ENCODE data around the gene SFRP5. TPM values are rescaled to one million over a fixed set of nuclear protein-coding genes. Genes with fewer than 3 reads are reported as not detected.

The SFRP5 gene
- total and polyA plus RNA-seq, 2 of the 4 experiments (the other 2 are of a cell fraction): not detected

DNA sequence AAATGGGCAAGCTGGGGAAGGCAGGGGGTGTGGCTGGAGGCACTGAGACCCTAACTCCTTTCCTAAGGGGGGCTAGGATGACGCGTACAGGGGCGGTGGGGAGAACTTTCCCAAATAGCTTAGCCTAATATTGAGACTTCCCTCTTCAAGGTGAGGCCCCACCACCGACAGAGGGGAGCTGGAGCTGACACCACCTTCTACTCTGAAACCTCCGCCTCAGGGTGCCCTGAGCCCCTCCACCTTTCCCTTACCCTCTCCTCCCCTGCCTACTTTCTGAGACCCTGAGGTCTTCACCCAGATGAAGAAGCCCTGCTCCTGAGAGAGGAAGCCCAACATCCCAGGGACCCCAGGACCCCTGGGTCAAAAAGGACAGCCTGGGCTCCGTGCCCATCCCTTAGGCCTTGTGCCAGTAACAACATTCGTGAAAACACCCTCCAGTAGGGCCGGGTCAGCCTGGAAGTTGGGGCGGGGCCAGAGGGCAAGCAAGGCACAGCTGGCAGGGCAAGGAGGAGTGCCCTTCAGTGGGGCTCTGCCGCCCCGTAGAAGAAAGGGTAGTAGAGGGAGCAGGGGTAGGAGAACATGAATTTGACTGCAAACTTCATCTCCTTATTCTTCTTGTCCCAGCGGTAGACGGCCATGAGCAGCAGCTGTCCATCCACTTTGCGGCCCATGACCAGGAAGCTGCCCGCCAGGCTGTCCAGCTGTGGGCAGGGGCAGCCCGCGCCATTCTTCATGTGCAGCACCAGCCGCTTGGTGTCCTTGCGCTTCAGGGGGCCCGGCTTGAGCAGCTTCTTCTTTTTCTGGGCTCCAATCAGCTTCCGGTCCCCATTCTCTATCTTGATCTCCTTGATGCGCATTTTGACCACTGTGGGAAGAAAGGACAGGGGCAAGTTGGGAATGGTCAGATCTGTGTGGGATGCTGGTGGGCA is 4.5 kb downstream of the SFRP5 start:
- dilution Hi-C loops (cut with HindIII; ENCODE audit: low sequenced_read_pairs, unreplicated experiment): no loop called here
- POLR2A ChIA-PET (ENCODE audit: unreplicated experiment): no interaction called here
- TF ChIP-seq RAD21 (IDR thresholded peaks at IDR 0.05; ENCODE audit: low read length): no peak
- no peak for TF ChIP-seq BHLHE40 (IDR thresholded peaks at IDR 0.05; ENCODE audit: low read depth, low read length)
- TF ChIP-seq SMC3 (IDR thresholded peaks at IDR 0.05; ENCODE audit: low read depth, low read length): no peak
- no peak for TF ChIP-seq NFE2L2 (IDR thresholded peaks at IDR 0.05; ENCODE audit: low read depth, low read length)
- TF ChIP-seq FOS (IDR thresholded peaks at IDR 0.05; ENCODE audit: low read depth, low read length): no peak
- TF ChIP-seq RFX5 (IDR thresholded peaks at IDR 0.05; ENCODE audit: low read depth, low read length): no peak
- TF ChIP-seq, protein P1, sequence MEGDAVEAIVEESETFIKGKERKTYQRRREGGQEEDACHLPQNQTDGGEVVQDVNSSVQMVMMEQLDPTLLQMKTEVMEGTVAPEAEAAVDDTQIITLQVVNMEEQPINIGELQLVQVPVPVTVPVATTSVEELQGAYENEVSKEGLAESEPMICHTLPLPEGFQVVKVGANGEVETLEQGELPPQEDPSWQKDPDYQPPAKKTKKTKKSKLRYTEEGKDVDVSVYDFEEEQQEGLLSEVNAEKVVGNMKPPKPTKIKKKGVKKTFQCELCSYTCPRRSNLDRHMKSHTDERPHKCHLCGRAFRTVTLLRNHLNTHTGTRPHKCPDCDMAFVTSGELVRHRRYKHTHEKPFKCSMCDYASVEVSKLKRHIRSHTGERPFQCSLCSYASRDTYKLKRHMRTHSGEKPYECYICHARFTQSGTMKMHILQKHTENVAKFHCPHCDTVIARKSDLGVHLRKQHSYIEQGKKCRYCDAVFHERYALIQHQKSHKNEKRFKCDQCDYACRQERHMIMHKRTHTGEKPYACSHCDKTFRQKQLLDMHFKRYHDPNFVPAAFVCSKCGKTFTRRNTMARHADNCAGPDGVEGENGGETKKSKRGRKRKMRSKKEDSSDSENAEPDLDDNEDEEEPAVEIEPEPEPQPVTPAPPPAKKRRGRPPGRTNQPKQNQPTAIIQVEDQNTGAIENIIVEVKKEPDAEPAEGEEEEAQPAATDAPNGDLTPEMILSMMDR (conservative IDR thresholded peaks at IDR 0.05; ENCODE audit: low read depth, low read length): no peak
- no peak for TF ChIP-seq RCOR1 (IDR thresholded peaks at IDR 0.05; ENCODE audit: insufficient replicate concordance, low read length)
- TF ChIP-seq MAZ (IDR thresholded peaks at IDR 0.05; ENCODE audit: borderline replicate concordance, low read depth, low read length): no peak
- TF ChIP-seq MAFK (IDR thresholded peaks at IDR 0.05; ENCODE audit: low read depth, low read length): no peak
- TF ChIP-seq, protein P2, sequence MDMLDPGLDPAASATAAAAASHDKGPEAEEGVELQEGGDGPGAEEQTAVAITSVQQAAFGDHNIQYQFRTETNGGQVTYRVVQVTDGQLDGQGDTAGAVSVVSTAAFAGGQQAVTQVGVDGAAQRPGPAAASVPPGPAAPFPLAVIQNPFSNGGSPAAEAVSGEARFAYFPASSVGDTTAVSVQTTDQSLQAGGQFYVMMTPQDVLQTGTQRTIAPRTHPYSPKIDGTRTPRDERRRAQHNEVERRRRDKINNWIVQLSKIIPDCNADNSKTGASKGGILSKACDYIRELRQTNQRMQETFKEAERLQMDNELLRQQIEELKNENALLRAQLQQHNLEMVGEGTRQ (IDR thresholded peaks at IDR 0.05; ENCODE audit: low read depth, low read length): no peak
- no peak for TF ChIP-seq MXI1 (IDR thresholded peaks at IDR 0.05; ENCODE audit: borderline replicate concordance, low read depth, low read length)
- TF ChIP-seq CEBPB (IDR thresholded peaks at IDR 0.05; ENCODE audit: low read depth, low read length): no peak
- TF ChIP-seq, protein P3, sequence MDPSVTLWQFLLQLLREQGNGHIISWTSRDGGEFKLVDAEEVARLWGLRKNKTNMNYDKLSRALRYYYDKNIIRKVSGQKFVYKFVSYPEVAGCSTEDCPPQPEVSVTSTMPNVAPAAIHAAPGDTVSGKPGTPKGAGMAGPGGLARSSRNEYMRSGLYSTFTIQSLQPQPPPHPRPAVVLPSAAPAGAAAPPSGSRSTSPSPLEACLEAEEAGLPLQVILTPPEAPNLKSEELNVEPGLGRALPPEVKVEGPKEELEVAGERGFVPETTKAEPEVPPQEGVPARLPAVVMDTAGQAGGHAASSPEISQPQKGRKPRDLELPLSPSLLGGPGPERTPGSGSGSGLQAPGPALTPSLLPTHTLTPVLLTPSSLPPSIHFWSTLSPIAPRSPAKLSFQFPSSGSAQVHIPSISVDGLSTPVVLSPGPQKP (IDR thresholded peaks at IDR 0.05; ENCODE audit: borderline replicate concordance, low read depth, low read length): no peak

More for the DNA sequence above, 4.5 kb downstream of the SFRP5 start:
- WGBS, 2 experiments (ENCODE audit: extremely low coverage in 2 of 2, insufficient read length in 1 of 2): 99% methylated on average over 9 of the region's 22 CpGs; no CpG with 5 or more reads in 1 of the 2 experiments
- Histone ChIP-seq H3K79me1 (ENCODE audit: low read depth in 1 of 2, low read length in 2 of 2) (no peaks in the 10 kb centered on the region), H3K14ac (replicated peaks; ENCODE audit: low read depth, low read length) (no peak overlapping the region), H2BK5ac (ENCODE audit: low read depth, low read length, poor library complexity, severe bottlenecking) (no peak overlapping the region), H4K8ac (ENCODE audit: low read depth in 2 of 2, low read length in 2 of 2) (no peak overlapping the region), H3K23ac (ENCODE audit: low read depth, low read length) (no peak overlapping the region), H3K4me3 (ENCODE audit: insufficient read depth, low read depth, low read length) (no peak overlapping the region), H2AFZ (replicated peaks; ENCODE audit: low read length, poor library complexity) (no peak overlapping the region), H4K91ac (ENCODE audit: insufficient read depth, low read depth, low read length) (no peak overlapping the region), H3K9ac (ENCODE audit: low read depth, low read length) (no peak overlapping the region), H2BK15ac (ENCODE audit: low read depth, low read length) (no peak overlapping the region), H2AK9ac (replicated peaks; ENCODE audit: low read depth, low read length, poor library complexity) (no peak overlapping the region), H3K9me3 (ENCODE audit: control insufficient read depth, insufficient read depth, low read length) (no peaks in the 10 kb centered on the region), H3K56ac (ENCODE audit: extremely low read depth, insufficient read depth, low read length) (no peak overlapping the region), H2AK5ac (ENCODE audit: low read depth, low read length) (no peak overlapping the region), H2BK20ac (ENCODE audit: low read depth, low read length) (no peak overlapping the region), H3K18ac (ENCODE audit: low read depth, low read length) (no peak overlapping the region), H3K9me1 (ENCODE audit: insufficient read depth, low read length) (no peaks in the 10 kb centered on the region), H3K36me3 (ENCODE audit: control insufficient read depth, insufficient read depth, low read length) (peaks cover 3% of the 10 kb centered on the region; the same call in 1 of the 2 replicates), H3K4me2 (ENCODE audit: low read depth, low read length) (no peak overlapping the region), H3K27me3 (ENCODE audit: control insufficient read depth, insufficient read depth, low read length) (peaks cover 29% of the 10 kb centered on the region), H3K4me1 (ENCODE audit: control insufficient read depth, insufficient read depth, low read length) (0 out of 2 replicates have a peak, but pooled peaks cover 2% of the 10 kb centered on the region), H4K5ac (ENCODE audit: low read depth, low read length) (no peak overlapping the region), H3K4ac (ENCODE audit: low read depth, low read length) (no peak overlapping the region), H3K27ac (ENCODE audit: insufficient read depth, low read length) (no peak overlapping the region), H4K20me1 (ENCODE audit: insufficient read depth, low read length) (no peaks in the 10 kb centered on the region), H2BK120ac (ENCODE audit: low read depth, low read length) (no peak overlapping the region)
- no TSS peak for BruUV-seq (replicated peaks)
- intact Hi-C loops (cut with micrococcal nuclease) (no loop called here), in situ Hi-C loops (cut with MboI; ENCODE audit: low sequenced_read_pairs) (no loop called here)
- ATAC-seq (ENCODE audit: low read depth): no peak
- CTCF ChIA-PET: no interaction called here
- DNase-seq: no peak

Measured in IMR-90 (cell line).